Esophagus (tissue), 2 donors: ENCODE measurements around the gene MUC5B. TPM values are rescaled to one million over a fixed set of nuclear protein-coding genes. Genes with fewer than 3 reads are reported as not detected.

Source experiments
- H3K27ac ChIP-seq, 2 donors: one replicate each; pipeline ENCODE4 v1.5.1; 2013; ENCODE audit warnings: low read depth in 2 of 2, mild to moderate bottlenecking in 2 of 2, inconsistent platforms in 1 of 2, low read length in 1 of 2, moderate library complexity in 1 of 2
- H3K27me3 ChIP-seq, 2 donors: one replicate each; pipeline ENCODE4 v1.6.1; 2013; ENCODE audit warnings: low read length in 2 of 2, control low read depth in 1 of 2, mild to moderate bottlenecking in 1 of 2; ENCODE audit not compliant: insufficient read depth in 2 of 2, control insufficient read depth in 1 of 2
- H3K36me3 ChIP-seq, 2 donors: one replicate each; pipeline ENCODE4 v1.6.1; 2013; ENCODE audit warnings: low read length in 1 of 2; ENCODE audit not compliant: control insufficient read depth in 2 of 2, insufficient read depth in 2 of 2
- H3K4me1 ChIP-seq, 2 donors: one replicate each; pipeline ENCODE4 v1.6.1; 2013; ENCODE audit warnings: low read length in 1 of 2; ENCODE audit not compliant: control insufficient read depth in 2 of 2, insufficient read depth in 2 of 2
- H3K4me3 ChIP-seq, 2 donors: one replicate each; pipeline ENCODE4 v1.5.1; 2013; ENCODE audit warnings: low read length in 2 of 2, mild to moderate bottlenecking in 2 of 2, low read depth in 1 of 2, moderate library complexity in 1 of 2
- H3K9me3 ChIP-seq, 2 donors: one replicate each; pipeline ENCODE4 v1.6.1; 2013; ENCODE audit warnings: mild to moderate bottlenecking in 2 of 2, low read depth in 1 of 2, low read length in 1 of 2, moderate library complexity in 1 of 2; ENCODE audit not compliant: control insufficient read depth in 2 of 2, insufficient read depth in 1 of 2
- WGBS, 2 donors: extraction: QIAGEN DNeasy Blood & Tissue Kit; methylation state at CpG; one replicate each; pipeline ENCODE4 v1.1.7; 2013; 5-methylcytosine and 5-hydroxymethylcytosine counted together
- polyA plus RNA-seq, 2 donors: library from polyadenylated mRNA; stranded (reverse); fragments of 200-250 nt; gene quantifications; one replicate each; pipeline ENCODE4 v1.2.3, GENCODE V29; 2013
- donor health status: healthy with polysubstance abuse.
- donor health status: Bipolar disorder and iron deficiency.

Gene MUC5B
- polyA plus RNA-seq, 2 donors = 0.18 to 0.56 TPM

GRCh38 chr11:1301220-1302000, 78.5 kb downstream of the MUC5B start:
- peaks cover 21 to 49% of the 10 kb centered on the region in 2 donors for H3K4me1 ChIP-seq
- 89 to 91% methylated on average over 22 of the region's 22 CpGs for WGBS, 2 donors

DNA sequence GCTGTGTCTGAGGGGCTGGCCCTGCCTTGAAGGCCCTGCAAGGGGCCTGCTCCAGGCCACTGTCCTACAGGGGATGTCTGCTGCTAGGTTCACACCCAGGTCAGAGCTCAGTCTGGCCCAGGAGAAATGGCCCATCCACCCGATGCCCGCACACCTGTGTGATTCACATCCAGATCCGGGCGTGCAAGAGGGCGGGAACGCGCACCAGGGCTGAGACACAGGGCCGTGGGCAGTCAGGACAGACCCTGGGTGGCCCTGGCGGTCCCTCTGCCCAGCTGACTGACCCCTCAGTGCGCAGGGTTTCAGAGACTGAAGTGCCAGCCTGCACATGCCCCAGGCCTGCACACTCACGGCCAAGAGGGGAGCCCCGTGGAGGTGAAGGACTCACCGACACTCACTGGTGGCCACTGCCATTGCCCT, 79.2 kb downstream of the MUC5B start:
- no peaks in the 10 kb centered on the region for H3K27me3 ChIP-seq
- no peak overlapping the region for H3K4me3 ChIP-seq
- peak overlapping the region; percentile 54 to 96 for H3K27ac ChIP-seq
- WGBS, 2 donors = 74 to 75% methylated on average over 13 of the region's 13 CpGs
- H3K36me3 ChIP-seq = peaks cover 0 to 30% of the 10 kb centered on the region in 2 donors
- peaks cover 25 to 55% of the 10 kb centered on the region in 2 donors for H3K4me1 ChIP-seq
- no peaks in the 10 kb centered on the region for H3K9me3 ChIP-seq

More at GRCh38 chr11:1301220-1302000, 78.5 kb downstream of the MUC5B start:
- Histone ChIP-seq H3K27me3 (no peaks in the 10 kb centered on the region), H3K36me3 (peaks cover 0 to 30% of the 10 kb centered on the region in 2 donors), H3K9me3 (no peaks in the 10 kb centered on the region), H3K4me3 (no peak overlapping the region), H3K27ac (peak overlapping the region; percentile 38 to 96)

DNA sequence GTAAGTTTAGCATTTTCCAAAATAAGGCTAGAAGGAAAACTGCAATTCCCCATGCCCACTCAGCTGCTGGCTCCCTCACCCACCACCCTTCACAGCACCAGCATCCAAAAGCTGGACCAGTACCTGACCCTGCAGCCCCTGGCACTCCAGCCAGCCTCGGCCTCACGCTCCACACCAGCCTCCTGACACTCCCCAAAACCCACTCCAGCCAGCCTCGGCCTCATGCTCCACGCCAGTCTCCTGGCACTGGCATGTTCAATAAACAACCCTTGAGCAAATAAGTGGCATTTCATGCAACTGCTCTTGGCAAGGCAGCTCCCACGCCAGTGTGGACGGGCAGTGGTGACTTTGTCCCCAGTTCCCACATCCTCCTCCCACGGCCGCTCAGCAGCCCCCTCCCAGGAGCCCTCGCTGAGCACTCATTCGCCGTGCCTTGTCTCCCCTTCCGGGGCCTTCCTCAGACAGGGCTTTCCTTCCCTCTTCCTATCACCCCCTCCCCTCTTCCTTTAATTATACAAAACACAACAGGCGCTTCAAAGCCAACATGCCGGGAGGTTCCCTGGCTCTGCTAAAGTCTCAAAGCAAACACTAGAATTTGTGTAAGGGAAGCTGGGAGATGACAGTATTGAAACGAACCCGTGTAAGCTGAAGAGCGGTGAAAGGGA, 79.7 kb downstream of the MUC5B start:
- peak overlapping the region; percentile 54 to 96 for H3K27ac ChIP-seq
- no peaks in the 10 kb centered on the region for H3K9me3 ChIP-seq
- H3K27me3 ChIP-seq = no peaks in the 10 kb centered on the region
- H3K4me3 ChIP-seq = peak overlapping the region in 1 of 2 donors; percentile 19
- WGBS, 2 donors = 55 to 63% methylated on average over 17 of the region's 17 CpGs
- peaks cover 0 to 28% of the 10 kb centered on the region in 2 donors for H3K36me3 ChIP-seq
- H3K4me1 ChIP-seq = peaks cover 30 to 61% of the 10 kb centered on the region in 2 donors

DNA sequence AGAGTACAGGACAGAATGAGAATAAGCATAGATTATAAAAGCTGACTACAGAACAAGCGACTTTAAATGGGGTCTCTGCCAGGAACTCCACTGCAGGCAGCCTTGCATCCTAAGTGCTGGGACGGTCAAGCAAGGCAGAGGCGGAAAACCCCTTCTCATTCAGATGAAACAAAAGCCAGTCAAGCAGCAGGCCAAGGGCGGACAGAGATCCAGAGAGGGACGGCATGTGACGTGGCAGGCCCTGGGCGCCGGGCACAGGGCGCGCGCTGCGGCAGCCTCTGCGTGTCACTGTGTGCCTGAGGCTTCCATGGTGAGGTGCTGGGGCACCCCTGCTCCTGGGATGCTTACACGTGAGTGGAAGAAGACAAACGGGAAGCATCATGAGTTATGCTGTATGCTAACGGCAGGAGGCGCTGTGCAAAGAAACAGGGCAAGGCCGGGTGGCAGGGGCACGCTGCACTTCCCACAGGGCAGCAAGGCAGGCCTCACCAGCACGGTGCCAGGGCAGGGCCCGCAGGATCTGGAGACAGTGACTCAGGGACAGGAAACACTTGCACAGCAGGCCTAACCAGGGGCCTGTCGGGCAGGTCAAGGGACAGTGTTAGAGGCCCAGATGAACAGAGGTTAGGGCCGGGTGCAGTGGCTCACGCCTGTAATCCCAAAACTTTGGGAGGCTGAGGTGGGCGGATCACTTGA, 80.4 kb downstream of the MUC5B start:
- H3K27ac ChIP-seq = peak overlapping the region; percentile 89 to 96
- H3K9me3 ChIP-seq = no peaks in the 10 kb centered on the region
- peaks cover 36 to 61% of the 10 kb centered on the region in 2 donors for H3K4me1 ChIP-seq
- no peak overlapping the region for H3K4me3 ChIP-seq
- H3K36me3 ChIP-seq = peaks cover 0 to 21% of the 10 kb centered on the region in 2 donors
- 65 to 69% methylated on average over 25 of the region's 25 CpGs for WGBS, 2 donors
- no peaks in the 10 kb centered on the region for H3K27me3 ChIP-seq

GRCh38 chr11:1303973-1304372, 81.1 kb downstream of the MUC5B start:
- no peaks in the 10 kb centered on the region for H3K9me3 ChIP-seq
- WGBS, 2 donors = 34 to 38% methylated on average over 10 of the region's 10 CpGs
- peak overlapping the region in 1 of 2 donors; percentile 1 for H3K4me3 ChIP-seq
- H3K27ac ChIP-seq = peak overlapping the region; percentile 89 to 96
- peaks cover 0 to 21% of the 10 kb centered on the region in 2 donors for H3K36me3 ChIP-seq
- H3K27me3 ChIP-seq = no peaks in the 10 kb centered on the region
- H3K4me1 ChIP-seq = peaks cover 30 to 59% of the 10 kb centered on the region in 2 donors

DNA sequence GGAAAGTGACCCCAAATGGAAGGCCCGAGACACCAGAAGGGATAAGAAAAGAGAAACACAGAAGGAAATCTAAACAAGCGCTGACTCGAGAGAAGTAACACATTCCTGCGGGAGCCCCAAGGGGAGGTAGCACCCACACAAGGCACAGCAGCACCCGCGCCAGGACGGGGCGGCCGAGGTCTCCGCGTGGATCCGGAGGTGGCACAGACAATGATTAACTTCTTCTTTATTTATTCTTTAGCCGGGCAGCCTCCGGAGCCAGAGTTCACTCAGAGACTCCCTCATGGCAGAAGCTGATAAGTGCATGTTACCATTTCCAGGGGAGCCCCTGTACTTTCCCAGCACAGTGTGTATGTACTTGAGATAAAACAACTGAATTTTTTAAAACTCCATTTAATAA, 81.5 kb downstream of the MUC5B start:
- peaks cover 30 to 59% of the 10 kb centered on the region in 2 donors for H3K4me1 ChIP-seq
- peaks cover 0 to 21% of the 10 kb centered on the region in 2 donors for H3K36me3 ChIP-seq
- no peaks in the 10 kb centered on the region for H3K9me3 ChIP-seq
- H3K4me3 ChIP-seq = peak overlapping the region in 1 of 2 donors; percentile 1
- H3K27ac ChIP-seq = peak overlapping the region; percentile 89 to 96
- 36 to 41% methylated on average over 14 of the region's 14 CpGs for WGBS, 2 donors
- H3K27me3 ChIP-seq = no peaks in the 10 kb centered on the region

DNA sequence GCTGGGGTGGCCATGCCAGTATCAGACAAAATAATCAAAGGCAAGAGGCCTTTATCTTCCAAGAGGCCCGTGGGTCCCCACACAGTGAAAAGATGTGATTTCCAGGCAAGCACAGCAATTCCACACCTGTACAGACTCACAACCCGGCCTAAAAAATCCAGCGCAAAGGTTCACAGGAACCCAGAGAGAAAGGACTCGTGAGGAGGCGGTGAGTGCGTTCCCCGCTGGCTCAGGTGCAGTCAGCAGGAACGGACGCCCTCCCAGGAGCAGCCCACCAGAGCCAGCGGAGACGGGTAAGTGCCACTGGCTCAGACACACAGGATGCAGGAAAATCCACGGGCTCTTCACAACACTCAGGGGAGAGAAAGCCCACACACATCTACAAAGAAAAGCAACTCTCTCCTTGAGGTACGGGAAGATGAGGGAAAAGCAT, 82.2 kb downstream of the MUC5B start:
- Histone ChIP-seq H3K27me3 (no peaks in the 10 kb centered on the region), H3K36me3 (peaks cover 0 to 17% of the 10 kb centered on the region in 2 donors), H3K4me1 (peaks cover 30 to 55% of the 10 kb centered on the region in 2 donors), H3K9me3 (no peaks in the 10 kb centered on the region), H3K27ac (peak overlapping the region in 1 of 2 donors; percentile 50), H3K4me3 (no peak overlapping the region)
- WGBS, 2 donors = 81 to 87% methylated on average over 13 of the region's 13 CpGs

DNA sequence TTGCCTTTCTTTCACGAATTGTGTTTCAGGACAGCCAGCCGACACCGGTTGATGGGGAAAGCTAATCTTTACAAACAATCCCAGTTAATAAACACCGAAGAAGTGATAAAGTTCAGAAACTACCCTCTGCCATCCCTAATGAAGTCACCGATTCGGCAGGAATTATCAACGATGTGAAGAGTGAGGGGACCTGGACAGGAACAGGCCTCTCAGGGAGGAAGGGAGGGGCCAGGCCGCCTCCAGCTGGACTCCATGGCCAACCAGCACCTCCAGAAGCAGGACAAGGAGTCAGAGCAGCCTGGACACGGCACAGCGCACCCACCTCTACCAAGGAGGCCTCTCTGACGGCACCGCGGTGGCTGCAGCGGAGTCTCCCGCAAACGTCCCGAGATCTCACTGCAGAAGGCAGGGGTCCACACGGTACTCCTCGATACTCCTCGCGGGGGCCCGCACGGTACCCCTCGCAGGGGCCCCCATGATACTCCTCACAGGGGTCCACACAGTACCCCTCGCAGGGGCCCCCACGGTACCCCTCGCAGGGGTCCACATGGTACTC, 82.7 kb downstream of the MUC5B start:
- Histone ChIP-seq H3K36me3 (peaks cover 0 to 15% of the 10 kb centered on the region in 2 donors), H3K27ac (peak overlapping the region in 1 of 2 donors; percentile 17), H3K4me1 (peaks cover 29 to 53% of the 10 kb centered on the region in 2 donors), H3K4me3 (no peak overlapping the region), H3K9me3 (no peaks in the 10 kb centered on the region), H3K27me3 (no peaks in the 10 kb centered on the region)
- WGBS, 2 donors = 73 to 90% methylated on average over 27 of the region's 27 CpGs
